NCI-H2171 (cell line): ENCODE results near the gene KLHDC9.

Experiments
- DNase-seq: peaks from one replicate; lab custom pipeline; 2025; lab: John Stamatoyannopoulos, UW

Gene KLHDC9

GRCh38 chr1:161132410-161133219 lies 34.5 kb downstream of the KLHDC9 start, which contains the start of gene DEDD:
TSS of gene DEDD (minus strand) at chr1:161132667. CDS start at chr1:161124462, 8,205 bp downstream.
- peak; percentile 90 for DNase-seq

GRCh38 chr1:161133220-161133740 lies 35.1 kb downstream of the KLHDC9 start:
- no peak for DNase-seq

- no peak for DNase-seq
These were observed 39.7 kb downstream of the KLHDC9 start for GRCh38 chr1:161137881-161138280.

- no peak for DNase-seq
These were observed 40.3 kb downstream of the KLHDC9 start for GRCh38 chr1:161138431-161138830.

GRCh38 chr1:161139766-161140165 lies 41.6 kb downstream of the KLHDC9 start:
- DNase-seq = peak; percentile 13

GRCh38 chr1:161140755-161141400 lies 42.7 kb downstream of the KLHDC9 start:
- DNase-seq = no peak

GRCh38 chr1:161145832-161146231 lies 47.7 kb downstream of the KLHDC9 start:
- no peak for DNase-seq
